HFF-Myc (cell line): Measurements from ENCODE around the gene LRRC56.

Source experiments
- DNase-seq: peaks from one replicate; pipeline ENCODE4 v3.0.0-alpha.2; 2011; ENCODE audit warnings: low read depth; ENCODE audit errors: extremely low read depth
- H3K4me3 ChIP-seq: replicated peaks from 2 replicates; pipeline ENCODE4 v1.5.1; 2011; ENCODE audit warnings: low read depth, mild to moderate bottlenecking, control low read depth, low read length
- TF ChIP-seq, protein P1 (sequence below): IDR thresholded peaks from 2 replicates; pipeline ENCODE4 v1.5.1; 2012; ENCODE audit warnings: mild to moderate bottlenecking, low read depth, low read length, control low read depth; ENCODE audit errors: missing control alignments

The LRRC56 gene

GRCh38 chr11:553083-553987 lies 16.0 kb downstream of the LRRC56 start:
- TF ChIP-seq, protein P1, sequence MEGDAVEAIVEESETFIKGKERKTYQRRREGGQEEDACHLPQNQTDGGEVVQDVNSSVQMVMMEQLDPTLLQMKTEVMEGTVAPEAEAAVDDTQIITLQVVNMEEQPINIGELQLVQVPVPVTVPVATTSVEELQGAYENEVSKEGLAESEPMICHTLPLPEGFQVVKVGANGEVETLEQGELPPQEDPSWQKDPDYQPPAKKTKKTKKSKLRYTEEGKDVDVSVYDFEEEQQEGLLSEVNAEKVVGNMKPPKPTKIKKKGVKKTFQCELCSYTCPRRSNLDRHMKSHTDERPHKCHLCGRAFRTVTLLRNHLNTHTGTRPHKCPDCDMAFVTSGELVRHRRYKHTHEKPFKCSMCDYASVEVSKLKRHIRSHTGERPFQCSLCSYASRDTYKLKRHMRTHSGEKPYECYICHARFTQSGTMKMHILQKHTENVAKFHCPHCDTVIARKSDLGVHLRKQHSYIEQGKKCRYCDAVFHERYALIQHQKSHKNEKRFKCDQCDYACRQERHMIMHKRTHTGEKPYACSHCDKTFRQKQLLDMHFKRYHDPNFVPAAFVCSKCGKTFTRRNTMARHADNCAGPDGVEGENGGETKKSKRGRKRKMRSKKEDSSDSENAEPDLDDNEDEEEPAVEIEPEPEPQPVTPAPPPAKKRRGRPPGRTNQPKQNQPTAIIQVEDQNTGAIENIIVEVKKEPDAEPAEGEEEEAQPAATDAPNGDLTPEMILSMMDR, result no peak
- no peak overlapping the region for H3K4me3 ChIP-seq
- no peak for DNase-seq

- no peak overlapping the region for H3K4me3 ChIP-seq
- no peak for DNase-seq
- TF ChIP-seq, protein P1, result no peak
These were observed 16.6 kb downstream of the LRRC56 start for GRCh38 chr11:553988-554340.

DNA sequence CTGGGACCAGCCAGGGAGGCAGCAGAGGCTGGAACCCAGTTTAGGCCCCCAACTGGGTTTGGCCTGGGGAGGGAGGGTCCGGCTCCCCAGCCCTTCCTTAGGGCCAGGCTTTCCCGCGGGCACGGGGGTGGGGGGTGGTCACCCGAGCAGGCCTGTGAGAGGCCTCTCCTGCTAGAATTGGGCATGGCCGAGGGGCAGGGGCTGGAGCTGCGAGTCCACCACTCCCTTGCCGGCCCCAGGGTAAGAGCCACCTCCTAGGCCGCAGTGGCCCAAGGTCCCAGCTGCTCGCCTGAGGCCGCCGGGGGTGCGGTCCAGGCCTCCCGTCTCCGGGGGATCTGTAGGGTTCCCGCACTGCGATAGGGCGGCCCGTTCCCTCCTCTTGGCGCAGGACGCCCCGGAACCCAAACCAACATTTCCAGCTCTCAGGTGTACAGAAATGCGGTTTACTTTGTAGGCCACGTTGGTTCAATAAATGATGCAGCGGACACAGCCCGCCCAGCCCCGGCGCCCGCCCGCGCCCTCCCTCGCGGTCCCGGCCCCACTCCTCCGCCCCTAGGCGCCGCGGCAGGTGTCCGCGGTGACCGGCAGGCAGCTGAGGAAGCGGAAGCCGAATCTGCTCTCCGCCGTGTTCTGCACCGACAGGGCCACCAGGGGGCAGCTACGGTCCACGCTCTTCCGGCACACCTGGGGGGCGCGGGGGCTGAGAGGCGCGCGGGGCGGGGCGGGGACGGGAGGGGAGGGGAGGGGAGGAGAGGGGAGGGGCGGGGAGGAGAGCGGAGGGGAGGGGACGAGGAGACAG lies 17.3 kb downstream of the LRRC56 start:
- TF ChIP-seq, protein P1, result peak; percentile 45
- DNase-seq, result no peak
- no peak overlapping the region for H3K4me3 ChIP-seq

- no peak for DNase-seq
- H3K4me3 ChIP-seq, result no peak overlapping the region
- TF ChIP-seq, protein P1, result no peak
These were observed 18.0 kb downstream of the LRRC56 start for GRCh38 chr11:555227-555779.

GRCh38 chr11:555780-556661 lies 18.7 kb downstream of the LRRC56 start:
- H3K4me3 ChIP-seq, result no peak overlapping the region
- TF ChIP-seq, protein P1, result no peak
- DNase-seq, result no peak

DNA sequence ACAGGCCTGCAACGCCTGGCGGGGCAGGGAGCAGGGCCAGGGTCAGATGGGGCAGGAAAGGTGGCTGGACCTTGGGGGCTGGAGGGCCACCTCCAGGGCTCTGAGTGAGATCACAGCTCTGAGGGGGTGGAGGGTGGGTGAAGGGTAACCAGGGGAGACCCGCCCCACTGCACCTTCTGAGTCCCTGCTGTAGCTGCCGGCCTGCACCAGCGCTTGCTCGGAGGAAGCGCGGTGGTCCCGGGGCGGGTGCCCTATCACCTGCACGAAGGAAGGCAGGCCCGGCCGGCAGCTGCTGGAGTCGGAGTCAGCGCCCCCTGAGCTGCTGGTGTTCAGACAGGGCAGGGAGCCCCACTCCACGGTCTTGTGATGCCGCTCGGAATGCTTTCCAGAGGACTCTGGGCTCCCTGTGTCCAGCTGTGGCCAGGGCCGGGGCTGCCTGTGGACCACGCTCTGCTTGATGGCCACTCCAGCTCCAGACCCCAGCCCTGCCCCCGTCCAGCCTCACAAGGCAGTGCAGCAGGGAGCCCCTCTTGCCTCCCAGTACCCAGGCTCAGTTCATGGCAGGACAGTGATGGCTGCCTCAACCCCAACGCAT lies 19.4 kb downstream of the LRRC56 start:
- H3K4me3 ChIP-seq, result no peak overlapping the region
- TF ChIP-seq, protein P1, result no peak

More for the DNA sequence above, 19.4 kb downstream of the LRRC56 start:
- DNase-seq, result no peak
